Thyroid gland (tissue), 4 donors: Measurements from ENCODE around the gene EIF1. TPM values are rescaled to one million over a fixed set of nuclear protein-coding genes. Genes with fewer than 3 reads are reported as not detected.

ENCODE experiments used
- DNase-seq, 2 donors: peaks; one replicate each; pipeline ENCODE4 v3.0.0-alpha.2; 2019
- H3K27ac ChIP-seq, 3 donors: fragments of 200-600 bp; sonication (generic); 1 replicate in 2 of 3; 2 replicates in 1 of 3; pipeline ENCODE4 v1.5.1; 2016 to 2019; ENCODE audit warnings: mild to moderate bottlenecking in 1 of 3, moderate library complexity in 1 of 3
- H3K27me3 ChIP-seq: fragments of 200-600 bp; sonication (generic); one replicate; pipeline ENCODE4 v1.5.1; 2019
- H3K36me3 ChIP-seq, 2 donors: fragments of 200-600 bp; sonication (generic); one replicate each; pipeline ENCODE4 v1.5.1; 2016 to 2019
- H3K4me1 ChIP-seq, 2 donors: fragments of 200-600 bp; sonication (generic); one replicate each; pipeline ENCODE4 v1.5.1; 2017 to 2019
- H3K4me3 ChIP-seq, 3 donors: fragments of 200-600 bp; sonication (generic); replicated peaks in 1 of 3; 1 replicate in 2 of 3; 2 replicates in 1 of 3; pipeline ENCODE4 v1.5.1; 2016; ENCODE audit warnings: mild to moderate bottlenecking in 1 of 3
- H3K9me3 ChIP-seq: fragments of 200-600 bp; sonication (generic); one replicate; pipeline ENCODE4 v1.5.1; 2017
- CTCF ChIP-seq, 6 experiments: fragments of 200-600 bp in 3 of 6; fragments of 450-650 bp in 3 of 6; sonication (generic) in 3 of 6; IDR thresholded peaks; one replicate each; pipeline ENCODE4 v1.5.1; 2016 to 2019; ENCODE audit warnings: antibody characterized with exemption in 6 of 6, mild to moderate bottlenecking in 2 of 6, inconsistent platforms in 1 of 6, moderate library complexity in 1 of 6
- POLR2A ChIP-seq, 2 donors: fragments of 450-650 bp; IDR thresholded peaks; one replicate each; pipeline ENCODE4 v1.6.1; 2017; ENCODE audit warnings: antibody characterized with exemption in 2 of 2, mild to moderate bottlenecking in 2 of 2, moderate library complexity in 1 of 2
- WGBS, 2 donors: methylation state at CpG; one replicate each; pipeline ENCODE4 v1.1.5; 2017; 5-methylcytosine and 5-hydroxymethylcytosine counted together
- intact Hi-C: fragments of 100-400 bp; cut with DNase I; formaldehyde crosslinking; loops from one replicate; pipeline ENCODE4 v1.15.1; 2023
- total RNA-seq, 4 donors: library from RNA; depleted of rRNA; stranded (reverse); fragments of >200 nt; gene quantifications; one replicate each; pipeline ENCODE4 v1.2.3, GENCODE V29; 2016

The EIF1 gene
- total RNA-seq, 4 donors from 2014 or later = 119 to 171 (median 145) TPM

GRCh38 chr17:41686281-41686680 is 2.4 kb upstream of the EIF1 start:
- TF ChIP-seq CTCF (IDR thresholded peaks at IDR 0.05) (no peak), POLR2A (IDR thresholded peaks at IDR 0.05) (no peak)

GRCh38 chr17:41687828-41688640 is 651 bp upstream of the EIF1 start:
- peak overlapping the region in 2 of 3 donors; percentile 18 to 19 for H3K4me3 ChIP-seq
- 4% methylated on average over 23 of the region's 23 CpGs for WGBS, 2 donors
- peaks cover 37% of the 10 kb centered on the region in 2 donors for H3K36me3 ChIP-seq
- TF ChIP-seq POLR2A (IDR thresholded peaks at IDR 0.05) (no peak), CTCF (IDR thresholded peaks at IDR 0.05) (peak in 3 of 6 experiments; percentile 11 to 23 (median 14))
- peaks cover 22 to 29% of the 10 kb centered on the region in 2 donors for H3K4me1 ChIP-seq
- H3K9me3 ChIP-seq = no peaks in the 10 kb centered on the region
- peak overlapping the region; percentile 89 to 100 (median 100) for H3K27ac ChIP-seq
- H3K27me3 ChIP-seq = no peaks in the 10 kb centered on the region
- DNase-seq = peak; percentile 74 to 81
- intact Hi-C loops = no loop called here

More at GRCh38 chr17:41686281-41686680, 2.4 kb upstream of the EIF1 start:
- H3K4me1 ChIP-seq = peaks cover 21 to 22% of the 10 kb centered on the region in 2 donors
- H3K36me3 ChIP-seq = peaks cover 19 to 20% of the 10 kb centered on the region in 2 donors
- 92 to 95% methylated on average over 4 of the region's 4 CpGs for WGBS, 2 donors
- no peak for DNase-seq
- no peak overlapping the region for H3K27ac ChIP-seq
- no peaks in the 10 kb centered on the region for H3K9me3 ChIP-seq
- H3K4me3 ChIP-seq = no peak overlapping the region
- intact Hi-C loops = no loop called here
- no peaks in the 10 kb centered on the region for H3K27me3 ChIP-seq

GRCh38 chr17:41689497-41690299 is 1.0 kb downstream of the EIF1 start:
- TF ChIP-seq CTCF (IDR thresholded peaks at IDR 0.05) = peak; percentile 39 to 70 (median 49)
- no peak for TF ChIP-seq POLR2A (IDR thresholded peaks at IDR 0.05)
- peak overlapping the region; percentile 68 to 100 (median 99) for H3K4me3 ChIP-seq
- H3K9me3 ChIP-seq = no peaks in the 10 kb centered on the region
- DNase-seq = no peak
- 5 to 7% methylated on average over 15 to 19 of the region's 27 CpGs for WGBS, 2 donors
- H3K36me3 ChIP-seq = peaks cover 45 to 53% of the 10 kb centered on the region in 2 donors
- intact Hi-C loops = no loop called here
- peak overlapping the region; percentile 100 for H3K27ac ChIP-seq
- peaks cover 22 to 29% of the 10 kb centered on the region in 2 donors for H3K4me1 ChIP-seq
- H3K27me3 ChIP-seq = no peaks in the 10 kb centered on the region

GRCh38 chr17:41690497-41690896 is 1.8 kb downstream of the EIF1 start:
- 72 to 80% methylated on average over 2 of the region's 2 CpGs for WGBS, 2 donors
- Histone ChIP-seq H3K4me3 (peak overlapping the region in 1 of 3 donors; percentile 99), H3K36me3 (peaks cover 45 to 60% of the 10 kb centered on the region in 2 donors), H3K9me3 (no peaks in the 10 kb centered on the region), H3K4me1 (peaks cover 22 to 31% of the 10 kb centered on the region in 2 donors), H3K27me3 (no peaks in the 10 kb centered on the region), H3K27ac (peak overlapping the region in 2 of 3 donors; percentile 100)
- no peak for DNase-seq
- intact Hi-C loops = no loop called here
- TF ChIP-seq POLR2A (IDR thresholded peaks at IDR 0.05) (no peak), CTCF (IDR thresholded peaks at IDR 0.05) (no peak)
